ENCODE results near the gene SMIM30. TPM values are rescaled to one million over a fixed set of nuclear protein-coding genes. Genes with fewer than 3 reads are reported as not detected.

Gene SMIM30
- total RNA-seq, 1 experiment from 2014 or later, result 28.9 TPM

- no TSS peak for BruUV-seq (replicated peaks)
- Histone ChIP-seq H3K9ac (ENCODE audit: low read length) (no peak overlapping the region), H3K9me3 (ENCODE audit: low read length) (no peaks in the 10 kb centered on the region), H3K36me3 (ENCODE audit: low read depth, low read length) (no peaks in the 10 kb centered on the region), H3K27me3 (ENCODE audit: low read length) (peaks cover 55% of the 10 kb centered on the region), H3F3A (ENCODE audit: low read length, unreplicated experiment) (no peaks in the 10 kb centered on the region), H3K27ac (ENCODE audit: low read length) (no peak overlapping the region), H3K4me2 (ENCODE audit: low read length) (no peak overlapping the region), H3K9me2 (replicated peaks; ENCODE audit: low read length) (no peaks in the 10 kb centered on the region), H3K4me1 (ENCODE audit: insufficient read depth, low read length) (no peaks in the 10 kb centered on the region), H3K4me3 (ENCODE audit: low read length) (no peak overlapping the region), H2AFZ (ENCODE audit: low read length) (no peak overlapping the region), H3K79me2 (ENCODE audit: low read length) (no peaks in the 10 kb centered on the region), H4K20me1 (ENCODE audit: low read length) (no peaks in the 10 kb centered on the region)
- ChIA-PET POLR2A (ENCODE audit: unreplicated experiment) (no interaction called here), CTCF (no interaction called here)
- no peak for ATAC-seq
- no peak for DNase-seq
- no peak for TF ChIP-seq EZH2phosphoT487 (IDR thresholded peaks at IDR 0.05; ENCODE audit: borderline replicate concordance, low read length)
- no peak for TF ChIP-seq EZH2 (IDR thresholded peaks at IDR 0.05; ENCODE audit: low read length, unreplicated experiment)
- TF ChIP-seq CTCF (conservative IDR thresholded peaks at IDR 0.05; ENCODE audit: low read depth, low read length), result no peak
- intact Hi-C loops (cut with micrococcal nuclease), result no loop called here
Measured at GRCh38 chr7:113083132-113083815, 35.1 kb downstream of the SMIM30 start.

- H3K9me2 ChIP-seq (replicated peaks; ENCODE audit: low read length), result no peaks in the 10 kb centered on the region
- no peaks in the 10 kb centered on the region for H3K4me1 ChIP-seq (ENCODE audit: insufficient read depth, low read length)
- BruUV-seq (replicated peaks), result no TSS peak
- no peak for TF ChIP-seq CTCF (conservative IDR thresholded peaks at IDR 0.05; ENCODE audit: low read depth, low read length)
- no peak for TF ChIP-seq EZH2phosphoT487 (IDR thresholded peaks at IDR 0.05; ENCODE audit: borderline replicate concordance, low read length)
- no peaks in the 10 kb centered on the region for H3K9me3 ChIP-seq (ENCODE audit: low read length)
- H3K79me2 ChIP-seq (ENCODE audit: low read length), result no peaks in the 10 kb centered on the region
- H3K4me2 ChIP-seq (ENCODE audit: low read length), result no peak overlapping the region
- POLR2A ChIA-PET (ENCODE audit: unreplicated experiment), result no interaction called here
- H3K4me3 ChIP-seq (ENCODE audit: low read length), result no peak overlapping the region
- no peak for ATAC-seq
- no peaks in the 10 kb centered on the region for H3K36me3 ChIP-seq (ENCODE audit: low read depth, low read length)
- no peaks in the 10 kb centered on the region for H3F3A ChIP-seq (ENCODE audit: low read length, unreplicated experiment)
- CTCF ChIA-PET, result no interaction called here
- intact Hi-C loops (cut with micrococcal nuclease), result no loop called here
- no peak overlapping the region for H2AFZ ChIP-seq (ENCODE audit: low read length)
- H3K9ac ChIP-seq (ENCODE audit: low read length), result no peak overlapping the region
- DNase-seq, result no peak
- peaks cover 29% of the 10 kb centered on the region for H3K27me3 ChIP-seq (ENCODE audit: low read length)
- no peaks in the 10 kb centered on the region for H4K20me1 ChIP-seq (ENCODE audit: low read length)
- H3K27ac ChIP-seq (ENCODE audit: low read length), result no peak overlapping the region
Measured at GRCh38 chr7:113078331-113078730, 40.0 kb downstream of the SMIM30 start.

- ChIA-PET POLR2A (ENCODE audit: unreplicated experiment) (no interaction called here), CTCF (no interaction called here)
- no peak overlapping the region for H3K27ac ChIP-seq (ENCODE audit: low read length)
- no peak for TF ChIP-seq EZH2 (IDR thresholded peaks at IDR 0.05; ENCODE audit: low read length, unreplicated experiment)
- no peak for TF ChIP-seq CTCF (conservative IDR thresholded peaks at IDR 0.05; ENCODE audit: low read depth, low read length)
- no peak for TF ChIP-seq EZH2phosphoT487 (IDR thresholded peaks at IDR 0.05; ENCODE audit: borderline replicate concordance, low read length)
- no peaks in the 10 kb centered on the region for H4K20me1 ChIP-seq (ENCODE audit: low read length)
- intact Hi-C loops (cut with micrococcal nuclease), result no loop called here
- no peak overlapping the region for H2AFZ ChIP-seq (ENCODE audit: low read length)
- H3F3A ChIP-seq (ENCODE audit: low read length, unreplicated experiment), result no peaks in the 10 kb centered on the region
- no peaks in the 10 kb centered on the region for H3K9me3 ChIP-seq (ENCODE audit: low read length)
- no peaks in the 10 kb centered on the region for H3K79me2 ChIP-seq (ENCODE audit: low read length)
- H3K9ac ChIP-seq (ENCODE audit: low read length), result no peak overlapping the region
- H3K9me2 ChIP-seq (replicated peaks; ENCODE audit: low read length), result no peaks in the 10 kb centered on the region
- H3K36me3 ChIP-seq (ENCODE audit: low read depth, low read length), result no peaks in the 10 kb centered on the region
- no peak overlapping the region for H3K4me2 ChIP-seq (ENCODE audit: low read length)
- peaks cover 23% of the 10 kb centered on the region for H3K27me3 ChIP-seq (ENCODE audit: low read length)
- ATAC-seq (no peak), DNase-seq (no peak)
- no TSS peak for BruUV-seq (replicated peaks)
- H3K4me3 ChIP-seq (ENCODE audit: low read length), result no peak overlapping the region
- H3K4me1 ChIP-seq (ENCODE audit: insufficient read depth, low read length), result no peaks in the 10 kb centered on the region
Measured at GRCh38 chr7:113076703-113077102, 41.7 kb downstream of the SMIM30 start.

Data from PC-3 (cell line).